Panc1 (cell line): Measurements from ENCODE around the gene PRDX5. TPM values are rescaled to one million over a fixed set of nuclear protein-coding genes. Genes with fewer than 3 reads are reported as not detected.
"Not testable (repeated sequence)": the region's sequence is repeated elsewhere in the genome, so short reads cannot be mapped to it uniquely, and the experiment has no call there.

Source experiments
- ATAC-seq: fragments of 200-7000 bp; cut with Tn5 transposase; 2 replicates; pipeline ENCODE4 v1.9.1; 2020; ENCODE audit warnings: mild to moderate bottlenecking, moderate library complexity
- BruUV-seq: library from RNA; stranded (reverse); fragments of 400-500 nt; replicated peaks from 2 replicates; lab custom pipeline; 2021; lab: Mats Ljungman, UMichigan
- CTCF ChIA-PET: fragments of 300-600 bp; sonication (Branson Sonifier 250); formaldehyde crosslinking; loops from one replicate; lab custom pipeline; 2022; ENCODE audit warnings: antibody characterized with exemption; lab: Charles Lee
- POLR2A ChIA-PET: fragments of 300-600 bp; sonication (Branson Sonifier 250); formaldehyde crosslinking; loops from one replicate; lab custom pipeline; 2022; ENCODE audit warnings: antibody characterized with exemption; lab: Charles Lee
- DNase-seq: peaks from one replicate; pipeline ENCODE4 v3.0.0-alpha.2; 2010; ENCODE audit warnings: low read depth, low spot score
- H3K27ac ChIP-seq: 2 replicates; pipeline ENCODE4 v1.5.1; 2011; ENCODE audit warnings: mild to moderate bottlenecking, low read length, inconsistent platforms
- H3K27me3 ChIP-seq: fragments of 200-500 bp; sonication (Bioruptor generic); 2 replicates; pipeline ENCODE4 v1.6.0; 2014; ENCODE audit warnings: low read length, inconsistent platforms; ENCODE audit not compliant: control insufficient read depth, insufficient read depth
- H3K36me3 ChIP-seq: fragments of 200-500 bp; sonication (Bioruptor generic); 2 replicates; pipeline ENCODE4 v1.5.1; 2014; ENCODE audit warnings: inconsistent platforms, mild to moderate bottlenecking, low read length, moderate library complexity; ENCODE audit not compliant: control insufficient read depth, insufficient read depth
- H3K4me1 ChIP-seq: 2 replicates; pipeline ENCODE4 v1.5.1; 2011; ENCODE audit warnings: inconsistent platforms, mild to moderate bottlenecking, low read length, moderate library complexity; ENCODE audit not compliant: control insufficient read depth, insufficient read depth
- H3K4me3 ChIP-seq, 2 experiments: 2 replicates each; pipeline ENCODE4 v1.5.1; 2011 to 2012; ENCODE audit warnings: low read depth in 2 of 2, low read length in 2 of 2, mild to moderate bottlenecking in 2 of 2, inconsistent platforms in 1 of 2, moderate library complexity in 1 of 2
- H3K9me3 ChIP-seq: fragments of 200-500 bp; sonication (Bioruptor generic); 2 replicates; pipeline ENCODE4 v1.5.1; 2014; ENCODE audit warnings: low read depth, mild to moderate bottlenecking, inconsistent platforms, low read length, moderate library complexity; ENCODE audit not compliant: control insufficient read depth, insufficient read depth
- CTCF ChIP-seq: fragments of 450-650 bp; IDR thresholded peaks from 2 replicates; pipeline ENCODE4 v1.5.1; 2017; ENCODE audit warnings: mild to moderate bottlenecking
- POLR2AphosphoS5 ChIP-seq: IDR thresholded peaks from 2 replicates; pipeline ENCODE4 v1.6.1; 2012; ENCODE audit warnings: mild to moderate bottlenecking, low read depth, low read length, moderate library complexity
- REST ChIP-seq, 2 experiments: IDR thresholded peaks; 2 replicates each; pipeline ENCODE4 v1.6.1; 2011 to 2012; ENCODE audit warnings: low read depth in 2 of 2, control low read depth in 1 of 2, low read length in 1 of 2, mild to moderate bottlenecking in 1 of 2, moderate library complexity in 1 of 2; ENCODE audit not compliant: insufficient read depth in 1 of 2
- SIN3A ChIP-seq: IDR thresholded peaks from 2 replicates; pipeline ENCODE4 v1.6.1; 2012; ENCODE audit warnings: low read depth, mild to moderate bottlenecking, low read length, moderate library complexity, borderline replicate concordance; ENCODE audit not compliant: insufficient read depth
- TCF7L2 ChIP-seq: IDR thresholded peaks from 2 replicates; pipeline ENCODE4 v1.6.1; 2011; ENCODE audit warnings: mild to moderate bottlenecking, low read depth, low read length, inconsistent platforms
- in situ Hi-C: cut with HindIII; loops from 2 replicates; pipeline ENCODE4 v1.10.0; 2016; ENCODE audit warnings: low sequenced_read_pairs, low pct_unique_long_range_greater_than_20kb
- intact Hi-C: fragments of 100-400 bp; cut with micrococcal nuclease; formaldehyde crosslinking; loops from one replicate; pipeline ENCODE4 v1.10.0; 2022; ENCODE audit not compliant: unreplicated experiment
- total RNA-seq: library from RNA; stranded (reverse); gene quantifications from one replicate; pipeline ENCODE4 v1.2.1, GENCODE V29; 2021; ENCODE audit not compliant: unreplicated experiment

PRDX5 gene
- total RNA-seq, 1 experiment from 2014 or later: 492 TPM

- Histone ChIP-seq H3K27ac (peak overlapping the region; percentile 32; the same call in 1 of the 2 replicates), H3K4me3 (no peak overlapping the region), H3K9me3 (no peaks in the 10 kb centered on the region), H3K4me1 (peaks cover 22% of the 10 kb centered on the region), H3K27me3 (no peaks in the 10 kb centered on the region), H3K36me3 (peaks cover 2% of the 10 kb centered on the region; the same call in 1 of the 2 replicates)
- no peak for ATAC-seq
- BruUV-seq: no TSS peak
- TF ChIP-seq POLR2AphosphoS5 (no peak), SIN3A (no peak), REST (IDR thresholded peaks at IDR 0.05; ENCODE audit: insufficient read depth in 1 of 2, low read depth in 2 of 2, low read length in 1 of 2) (no peak), TCF7L2 (no peak), CTCF (no peak; the same call in 1 of the 2 replicates)
- in situ Hi-C loops: no loop called here
- CTCF ChIA-PET: interaction anchor here (0.8 to 1.4 kb wide), 2 partner anchors 38 to 43 kb away, joined by 3 to 6 read pairs; no protein-coding TSS in a partner anchor
- intact Hi-C loops: no loop called here
- POLR2A ChIA-PET: interaction anchor here (0.6 kb wide), 1 partner anchor 57 kb away, joined by 7 read pairs; no protein-coding TSS in a partner anchor
- no peak for DNase-seq
Measured at GRCh38 chr11:64314146-64314804, 3.6 kb upstream of the PRDX5 start.

GRCh38 chr11:64314805-64315561 is 2.9 kb upstream of the PRDX5 start:
- intact Hi-C loops (no loop called here), in situ Hi-C loops (no loop called here)
- Histone ChIP-seq H3K4me3 (no peak overlapping the region), H3K27ac (peak overlapping the region; percentile 44), H3K9me3 (no peaks in the 10 kb centered on the region), H3K27me3 (no peaks in the 10 kb centered on the region), H3K4me1 (peaks cover 27% of the 10 kb centered on the region), H3K36me3 (peaks cover 2% of the 10 kb centered on the region; the same call in 1 of the 2 replicates)
- POLR2A ChIA-PET: no interaction called here
- ATAC-seq (no peak), DNase-seq (no peak)
- TF ChIP-seq CTCF: peak; percentile 77
- TF ChIP-seq POLR2AphosphoS5: no peak
- BruUV-seq: no TSS peak
- CTCF ChIA-PET: interaction anchor here (0.8 kb wide), 1 partner anchor 38 kb away, joined by 3 read pairs; no protein-coding TSS in a partner anchor

- H3K4me1 ChIP-seq: peaks cover 33% of the 10 kb centered on the region
- H3K27me3 ChIP-seq, H3K9me3 ChIP-seq, H3K36me3 ChIP-seq, in situ Hi-C loops, ATAC-seq, BruUV-seq, DNase-seq, intact Hi-C loops: not testable (repeated sequence)
- H3K4me3 ChIP-seq: peak overlapping the region; percentile 74 to 77
- H3K27ac ChIP-seq: peak overlapping the region; percentile 100
- POLR2A ChIA-PET: interaction anchor here (1.1 kb wide), 1 partner anchor 16 kb away, joined by 3 read pairs; no protein-coding TSS in a partner anchor
- CTCF ChIA-PET: interaction anchor here (2.1 to 2.3 kb wide), 2 partner anchors 27 to 39 kb away, joined by 15 to 21 read pairs; no protein-coding TSS in a partner anchor
Measured at GRCh38 chr11:64315667-64316526, 2.0 kb upstream of the PRDX5 start.
